ENCODE data around the gene POLG2. TPM values are rescaled to one million over a fixed set of nuclear protein-coding genes. Genes with fewer than 3 reads are reported as not detected.
A peak's percentile ranks its signal among the peaks of the same experiment; 100 is the strongest.

POLG2 gene
- total and polyA plus RNA-seq, 3 donors from 2014 or later: 19.0 to 47.1 (median 29.7) TPM

DNA sequence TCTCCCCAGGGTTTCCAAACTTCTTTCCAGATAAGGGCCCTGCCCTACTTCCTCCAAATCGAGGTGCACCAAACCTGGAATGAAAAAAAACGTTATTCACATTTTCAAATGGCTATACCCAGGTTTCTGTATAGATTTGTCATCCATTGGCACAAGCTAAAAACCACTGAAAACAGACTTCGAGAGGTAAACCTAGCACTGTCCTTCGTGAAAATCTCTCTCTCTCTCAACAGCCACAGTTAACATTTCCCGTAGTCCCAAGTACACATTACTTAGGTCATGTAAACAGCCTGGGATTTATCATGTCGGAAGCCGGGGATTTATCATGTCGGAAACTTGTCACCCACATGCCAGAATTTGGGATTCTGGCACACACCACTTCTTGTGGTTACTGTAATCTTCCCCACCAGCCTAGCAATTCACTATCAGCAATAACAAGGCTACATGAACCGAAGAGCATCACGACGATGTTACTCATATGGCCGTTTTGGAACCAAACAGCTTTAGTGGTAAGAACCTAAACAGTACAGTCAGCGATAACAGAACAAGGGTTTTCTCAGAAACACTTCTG lies 8.0 kb upstream of the POLG2 start:
- Histone ChIP-seq H3K4me1 (peaks cover 18% of the 10 kb centered on the region), H3K36me3 (ENCODE audit: low read depth, missing control alignments) (no peaks in the 10 kb centered on the region)

DNA sequence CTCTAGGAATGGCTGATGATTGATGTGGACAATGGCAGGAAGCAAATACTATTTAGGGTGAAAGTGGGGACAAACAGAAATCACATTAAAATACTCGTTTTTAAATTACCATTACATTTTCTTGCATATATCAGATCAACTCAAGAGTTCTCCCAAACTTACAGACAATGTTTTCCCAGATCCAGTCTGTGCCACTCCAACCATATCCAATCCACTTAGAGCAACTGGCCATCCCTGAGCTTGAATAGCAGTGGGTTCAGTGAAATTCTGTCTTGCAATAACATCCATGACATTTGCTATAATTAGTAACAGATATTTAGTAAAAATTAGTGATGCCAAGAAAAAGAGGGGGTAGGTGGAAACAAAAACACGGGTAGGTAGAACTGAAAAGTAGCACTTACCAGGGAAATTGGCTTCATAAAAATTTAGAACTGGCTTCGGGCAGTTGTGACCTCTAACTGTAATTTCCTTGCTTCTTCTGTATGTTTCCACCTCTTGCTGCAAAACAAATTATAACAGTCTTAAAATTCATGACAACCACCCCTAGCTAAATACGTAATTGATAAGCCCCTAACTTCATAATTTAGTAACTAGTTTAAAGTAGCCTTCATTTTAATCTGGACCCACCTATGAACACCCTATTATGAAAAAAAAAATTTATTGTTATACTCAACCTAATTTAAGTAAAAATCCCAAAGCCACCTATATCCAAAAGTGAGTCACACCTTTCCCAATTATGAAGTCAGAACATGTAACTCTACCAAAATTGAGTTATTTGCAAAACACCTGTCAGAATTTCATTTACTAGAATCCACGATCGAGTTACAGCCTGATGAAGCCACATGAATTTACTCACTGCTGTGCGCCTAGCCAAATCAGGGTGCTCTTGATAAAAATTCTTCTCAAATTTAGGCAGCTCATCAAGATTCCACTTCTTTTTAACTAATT lies 7.2 kb upstream of the POLG2 start:
- H3K27ac ChIP-seq: peak overlapping the region; percentile 98 to 100
- H3K36me3 ChIP-seq (ENCODE audit: low read depth, missing control alignments): no peaks in the 10 kb centered on the region
- H3K4me1 ChIP-seq: peaks cover 18% of the 10 kb centered on the region
- no peak for DNase-seq
- H3K9me3 ChIP-seq: no peaks in the 10 kb centered on the region
- intact Hi-C loops (cut with DNase I; ENCODE audit: low total_unique reads): no loop called here
- H3K4me3 ChIP-seq: peak overlapping the region; percentile 98
- WGBS, 2 donors: 8 to 12% methylated on average over 7 of the region's 7 CpGs
- TF ChIP-seq, protein P1, sequence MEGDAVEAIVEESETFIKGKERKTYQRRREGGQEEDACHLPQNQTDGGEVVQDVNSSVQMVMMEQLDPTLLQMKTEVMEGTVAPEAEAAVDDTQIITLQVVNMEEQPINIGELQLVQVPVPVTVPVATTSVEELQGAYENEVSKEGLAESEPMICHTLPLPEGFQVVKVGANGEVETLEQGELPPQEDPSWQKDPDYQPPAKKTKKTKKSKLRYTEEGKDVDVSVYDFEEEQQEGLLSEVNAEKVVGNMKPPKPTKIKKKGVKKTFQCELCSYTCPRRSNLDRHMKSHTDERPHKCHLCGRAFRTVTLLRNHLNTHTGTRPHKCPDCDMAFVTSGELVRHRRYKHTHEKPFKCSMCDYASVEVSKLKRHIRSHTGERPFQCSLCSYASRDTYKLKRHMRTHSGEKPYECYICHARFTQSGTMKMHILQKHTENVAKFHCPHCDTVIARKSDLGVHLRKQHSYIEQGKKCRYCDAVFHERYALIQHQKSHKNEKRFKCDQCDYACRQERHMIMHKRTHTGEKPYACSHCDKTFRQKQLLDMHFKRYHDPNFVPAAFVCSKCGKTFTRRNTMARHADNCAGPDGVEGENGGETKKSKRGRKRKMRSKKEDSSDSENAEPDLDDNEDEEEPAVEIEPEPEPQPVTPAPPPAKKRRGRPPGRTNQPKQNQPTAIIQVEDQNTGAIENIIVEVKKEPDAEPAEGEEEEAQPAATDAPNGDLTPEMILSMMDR (IDR thresholded peaks at IDR 0.05): no peak
- TF ChIP-seq POLR2A (IDR thresholded peaks at IDR 0.05): no peak
- no peaks in the 10 kb centered on the region for H3K27me3 ChIP-seq

More for the DNA sequence above, 8.0 kb upstream of the POLG2 start:
- Histone ChIP-seq H3K9me3 (no peaks in the 10 kb centered on the region), H3K27me3 (no peaks in the 10 kb centered on the region), H3K4me3 (peak overlapping the region; percentile 98), H3K27ac (peak overlapping the region; percentile 98 to 100)
- intact Hi-C loops (cut with DNase I; ENCODE audit: low total_unique reads): no loop called here
- 0% methylated on average over 13 of the region's 13 CpGs for WGBS, 2 donors
- DNase-seq: peak; percentile 23
- TF ChIP-seq POLR2A (IDR thresholded peaks at IDR 0.05): no peak
- TF ChIP-seq, protein P1 (IDR thresholded peaks at IDR 0.05): no peak

DNA sequence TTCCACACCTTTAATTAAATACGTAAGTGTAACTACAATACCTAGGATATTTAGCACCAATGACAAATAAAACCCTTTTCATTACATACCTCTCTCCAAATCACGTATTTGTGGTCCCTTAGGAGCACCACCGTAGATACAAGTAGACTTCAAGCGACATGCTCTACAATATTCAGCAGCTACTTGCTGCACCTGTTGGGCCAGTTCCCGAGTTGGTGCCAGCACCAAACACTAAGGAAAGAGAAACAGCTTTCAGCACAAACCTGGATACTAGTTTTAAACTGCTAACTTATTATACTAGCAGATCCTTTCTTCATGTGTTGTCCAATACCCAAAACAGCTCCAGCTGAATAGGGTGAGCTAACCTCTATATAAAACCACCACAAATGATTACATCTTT lies 6.5 kb upstream of the POLG2 start:
- Histone ChIP-seq H3K4me1 (peaks cover 17% of the 10 kb centered on the region), H3K27me3 (no peaks in the 10 kb centered on the region), H3K36me3 (ENCODE audit: low read depth, missing control alignments) (no peaks in the 10 kb centered on the region), H3K27ac (no peak overlapping the region), H3K4me3 (no peak overlapping the region), H3K9me3 (no peaks in the 10 kb centered on the region)
- intact Hi-C loops (cut with DNase I; ENCODE audit: low total_unique reads): no loop called here
- TF ChIP-seq, protein P1 (IDR thresholded peaks at IDR 0.05): no peak
- no peak for TF ChIP-seq POLR2A (IDR thresholded peaks at IDR 0.05)
- DNase-seq: no peak
- 71 to 74% methylated on average over 5 of the region's 5 CpGs for WGBS, 2 donors

DNA sequence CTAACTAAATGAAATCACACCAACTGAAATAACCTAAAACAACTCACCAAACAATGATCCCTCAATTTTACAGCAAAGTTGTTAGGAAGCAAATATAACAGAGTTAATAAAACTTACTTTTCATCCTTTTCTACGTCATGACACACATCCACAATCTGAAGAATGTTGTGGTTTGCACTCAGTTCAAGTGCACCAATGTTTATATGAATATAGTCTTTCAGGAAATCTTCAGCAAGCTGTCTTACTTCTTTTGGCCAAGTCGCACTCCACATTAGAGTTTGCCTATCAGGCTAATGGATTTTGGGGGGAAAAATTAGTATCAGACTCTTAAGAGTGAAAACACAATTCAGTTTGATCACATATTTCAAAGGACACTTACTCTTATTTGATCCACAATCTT lies 6.0 kb upstream of the POLG2 start:
- H3K4me1 ChIP-seq: peaks cover 15% of the 10 kb centered on the region
- no peak overlapping the region for H3K27ac ChIP-seq
- no peaks in the 10 kb centered on the region for H3K27me3 ChIP-seq
- 75 to 83% methylated on average over 2 of the region's 2 CpGs for WGBS, 2 donors
- no peak for DNase-seq
- no peak for TF ChIP-seq POLR2A (IDR thresholded peaks at IDR 0.05)
- TF ChIP-seq, protein P1 (IDR thresholded peaks at IDR 0.05): no peak
- H3K36me3 ChIP-seq (ENCODE audit: low read depth, missing control alignments): no peaks in the 10 kb centered on the region
- intact Hi-C loops (cut with DNase I; ENCODE audit: low total_unique reads): no loop called here
- no peaks in the 10 kb centered on the region for H3K9me3 ChIP-seq
- no peak overlapping the region for H3K4me3 ChIP-seq

Measured in testis (tissue), 3 donors.